Stomach smooth muscle (tissue), 2 donors: ENCODE data around the gene TIMP2.
"Not testable (repeated sequence)": the region's sequence is repeated elsewhere in the genome, so short reads cannot be mapped to it uniquely, and the experiment has no call there.

ENCODE experiments used
- H3K27ac ChIP-seq: one replicate; pipeline ENCODE4 v1.7.0; 2013; ENCODE audit warnings: mild to moderate bottlenecking, low read length, inconsistent platforms
- H3K27me3 ChIP-seq, 2 donors: one replicate each; pipeline ENCODE4 v1.7.0; 2013; ENCODE audit warnings: low read length in 2 of 2; ENCODE audit not compliant: insufficient read depth in 2 of 2, control insufficient read depth in 1 of 2
- H3K36me3 ChIP-seq, 2 donors: one replicate each; pipeline ENCODE4 v1.7.0; 2013; ENCODE audit warnings: low read length in 2 of 2; ENCODE audit not compliant: control insufficient read depth in 2 of 2, insufficient read depth in 2 of 2
- H3K4me1 ChIP-seq: one replicate; pipeline ENCODE4 v1.7.0; 2013; ENCODE audit warnings: low read length; ENCODE audit not compliant: control insufficient read depth, insufficient read depth
- H3K4me3 ChIP-seq, 2 donors: one replicate each; pipeline ENCODE4 v1.7.0; 2013; ENCODE audit warnings: low read length in 2 of 2
- H3K9ac ChIP-seq, 2 donors: one replicate each; pipeline ENCODE4 v1.7.0; 2013; ENCODE audit warnings: low read length in 2 of 2, mild to moderate bottlenecking in 1 of 2
- H3K9me3 ChIP-seq, 2 donors: one replicate each; pipeline ENCODE4 v1.7.0; 2013; ENCODE audit warnings: low read length in 2 of 2; ENCODE audit not compliant: control insufficient read depth in 2 of 2
- donor health status: healthy.
- donor health status: Pancreatic carcinoma.

TIMP2 gene

DNA sequence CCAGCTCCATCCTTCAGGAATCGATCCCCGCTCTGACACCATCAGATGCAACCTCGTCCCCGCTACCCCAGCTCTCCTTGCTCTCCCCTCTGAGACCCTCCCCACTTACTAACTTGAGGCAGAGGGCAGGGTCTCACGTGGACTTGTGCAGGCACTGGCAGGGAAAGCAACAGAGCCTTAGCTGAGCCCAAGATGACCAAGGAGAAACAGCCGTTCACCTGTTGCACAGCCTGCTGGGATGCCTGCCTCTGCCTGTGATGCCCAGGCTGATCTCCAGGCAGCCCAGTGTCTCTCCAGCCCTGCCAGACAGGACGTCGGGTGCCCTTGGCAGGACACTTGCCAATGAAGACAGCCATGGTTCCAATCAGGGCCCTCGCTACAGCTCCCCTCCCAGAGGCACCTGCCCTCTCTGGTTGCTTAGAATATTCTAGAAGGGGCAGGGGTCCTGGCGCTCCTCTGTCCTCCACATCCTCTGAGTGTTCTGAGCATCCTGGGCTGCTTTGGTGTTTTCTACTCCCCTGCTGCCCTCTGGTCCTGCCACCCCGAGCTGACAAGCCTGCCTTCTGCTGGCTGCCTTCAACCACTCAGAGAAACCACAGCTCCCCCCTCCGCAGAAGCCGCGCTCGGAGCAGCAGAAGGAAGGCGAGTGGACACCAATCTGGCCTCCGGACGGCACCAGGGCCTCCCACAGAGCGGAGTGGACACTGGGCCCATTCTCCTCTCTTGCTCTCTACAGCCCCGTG, 28.9 kb downstream of the TIMP2 start:
- Histone ChIP-seq H3K9ac (peak overlapping the region; percentile 5 to 26), H3K4me3 (peak overlapping the region in 1 of 2 donors; percentile 47), H3K9me3 (no peaks in the 10 kb centered on the region), H3K27me3 (no peaks in the 10 kb centered on the region), H3K36me3 (peaks cover 14% of the 10 kb centered on the region in 2 donors), H3K27ac (no peak overlapping the region), H3K4me1 (peaks cover 81% of the 10 kb centered on the region)

DNA sequence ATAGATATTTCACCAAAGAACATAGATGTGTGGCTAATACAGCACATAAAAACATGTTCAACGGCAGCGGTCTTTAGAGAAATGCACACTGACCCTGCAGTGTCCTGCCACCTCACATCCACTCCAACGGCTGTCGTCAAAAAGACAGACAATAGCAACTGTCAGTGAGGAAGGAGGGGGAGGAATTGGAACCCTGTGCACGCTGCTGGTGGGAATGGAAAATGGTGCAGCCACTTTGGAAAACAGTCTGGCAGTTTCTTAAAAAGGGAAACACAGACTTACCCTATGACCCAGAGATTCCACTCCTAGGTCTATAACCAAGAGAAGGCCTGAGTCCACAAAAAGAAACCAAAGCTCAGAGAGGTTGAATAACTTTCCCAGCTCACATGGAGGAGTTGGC, 29.9 kb downstream of the TIMP2 start:
- Histone ChIP-seq H3K9me3 (no peaks in the 10 kb centered on the region), H3K4me1 (peaks cover 82% of the 10 kb centered on the region), H3K9ac (peak overlapping the region in 1 of 2 donors; percentile 26), H3K4me3 (peak overlapping the region in 1 of 2 donors; percentile 47), H3K27me3 (no peaks in the 10 kb centered on the region), H3K27ac (no peak overlapping the region), H3K36me3 (peaks cover 5 to 7% of the 10 kb centered on the region in 2 donors)

DNA sequence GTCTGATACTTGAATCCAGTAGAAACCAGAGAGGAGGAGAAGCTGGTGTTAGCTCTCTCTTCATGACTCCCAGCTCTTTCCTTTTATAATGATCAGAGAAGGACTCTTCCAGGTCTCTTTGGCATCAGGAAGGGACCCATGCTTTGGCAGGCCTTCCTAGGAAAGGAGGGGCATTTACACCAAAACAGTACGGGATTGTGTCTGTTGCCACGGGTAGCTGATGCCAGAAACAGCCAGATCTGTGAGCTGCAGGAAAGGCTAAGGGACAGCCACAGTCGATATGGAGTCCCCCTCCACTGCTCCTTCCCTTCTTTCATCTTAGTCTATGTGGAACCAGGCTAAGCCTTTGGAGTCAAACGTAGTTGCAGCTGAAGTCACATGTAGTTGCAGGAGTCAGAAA, 31.5 kb downstream of the TIMP2 start:
- H3K4me1 ChIP-seq = peaks cover 81% of the 10 kb centered on the region
- H3K27ac ChIP-seq = no peak overlapping the region
- H3K27me3 ChIP-seq = no peaks in the 10 kb centered on the region
- H3K4me3 ChIP-seq = no peak overlapping the region
- H3K36me3 ChIP-seq = peaks cover 5 to 7% of the 10 kb centered on the region in 2 donors
- no peaks in the 10 kb centered on the region for H3K9me3 ChIP-seq
- H3K9ac ChIP-seq = no peak overlapping the region

DNA sequence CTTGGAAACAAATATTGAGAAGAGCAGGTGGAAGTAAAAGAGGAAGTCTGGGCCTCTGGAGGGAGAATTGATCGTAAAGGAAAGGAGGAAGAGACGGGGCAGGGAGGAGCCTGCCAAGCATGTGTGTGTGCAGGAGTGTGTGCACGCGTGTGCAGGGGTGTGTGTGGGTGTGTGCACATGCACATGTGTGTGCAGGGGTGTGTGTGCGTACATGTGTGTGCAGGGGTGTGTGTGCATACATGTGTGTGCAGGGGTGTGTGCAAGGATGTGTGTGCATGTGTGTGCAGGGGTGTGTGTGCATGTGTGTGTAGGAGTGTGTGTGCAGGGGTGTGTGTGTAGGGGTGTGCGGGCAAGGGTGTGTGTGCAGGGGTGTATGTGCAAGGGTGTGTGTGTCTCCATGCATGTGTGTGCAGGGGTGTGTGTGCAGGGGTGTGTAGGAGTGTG, 32.2 kb downstream of the TIMP2 start:
- Histone ChIP-seq H3K27me3 (no peaks in the 10 kb centered on the region), H3K9me3 (no peaks in the 10 kb centered on the region), H3K27ac (no peak overlapping the region), H3K4me3 (no peak overlapping the region), H3K9ac (no peak overlapping the region), H3K4me1 (peaks cover 75% of the 10 kb centered on the region), H3K36me3 (peaks cover 2 to 7% of the 10 kb centered on the region in 2 donors)

DNA sequence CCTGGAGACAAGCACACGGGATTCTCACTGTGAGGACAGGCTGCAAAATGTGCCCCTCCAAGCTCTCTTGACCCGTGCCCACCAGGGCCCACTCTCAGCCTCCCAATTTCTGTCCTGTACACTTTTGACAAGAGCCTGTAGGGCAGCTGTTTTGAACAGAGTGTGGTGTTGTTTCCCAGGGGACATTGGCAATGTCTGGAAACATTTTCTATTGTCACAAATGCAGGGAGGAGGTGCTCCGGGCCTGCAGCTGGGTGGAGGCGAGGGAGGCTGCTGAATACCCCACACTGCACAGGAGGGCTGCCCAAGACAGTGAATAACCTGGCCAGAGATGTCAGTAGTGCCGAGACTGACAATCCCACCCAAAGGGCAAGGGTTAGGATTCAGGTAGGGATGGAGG, 32.7 kb downstream of the TIMP2 start:
- Histone ChIP-seq H3K9me3 (no peaks in the 10 kb centered on the region), H3K27me3 (no peaks in the 10 kb centered on the region), H3K36me3 (peaks cover 2 to 7% of the 10 kb centered on the region in 2 donors), H3K27ac (no peak overlapping the region), H3K4me1 (peaks cover 71% of the 10 kb centered on the region), H3K4me3 (no peak overlapping the region), H3K9ac (no peak overlapping the region)

DNA sequence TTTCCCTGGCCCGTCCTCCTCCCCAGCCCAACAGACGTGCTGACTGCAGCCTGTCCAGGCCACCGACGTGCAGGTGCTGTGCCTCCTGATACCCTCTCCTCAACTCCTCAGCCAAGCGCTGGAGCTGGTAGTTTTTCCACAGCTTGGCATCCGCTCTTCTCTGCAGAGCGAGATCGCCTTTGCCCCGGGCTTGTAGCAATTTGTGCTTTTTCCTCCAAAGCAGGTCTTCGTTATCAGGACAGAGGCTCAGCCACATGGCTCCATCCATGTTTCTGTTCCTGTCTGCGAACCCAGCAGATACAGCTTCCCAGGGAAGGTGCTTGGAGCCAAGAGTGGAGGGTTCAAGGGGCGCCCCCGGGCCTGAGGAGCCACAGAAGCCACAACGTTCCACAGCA, 33.1 kb downstream of the TIMP2 start:
- H3K4me3 ChIP-seq = no peak overlapping the region
- no peaks in the 10 kb centered on the region for H3K27me3 ChIP-seq
- no peaks in the 10 kb centered on the region for H3K9me3 ChIP-seq
- H3K4me1 ChIP-seq = peaks cover 66% of the 10 kb centered on the region
- no peak overlapping the region for H3K9ac ChIP-seq
- H3K36me3 ChIP-seq = peaks cover 0 to 7% of the 10 kb centered on the region in 2 donors
- no peak overlapping the region for H3K27ac ChIP-seq

DNA sequence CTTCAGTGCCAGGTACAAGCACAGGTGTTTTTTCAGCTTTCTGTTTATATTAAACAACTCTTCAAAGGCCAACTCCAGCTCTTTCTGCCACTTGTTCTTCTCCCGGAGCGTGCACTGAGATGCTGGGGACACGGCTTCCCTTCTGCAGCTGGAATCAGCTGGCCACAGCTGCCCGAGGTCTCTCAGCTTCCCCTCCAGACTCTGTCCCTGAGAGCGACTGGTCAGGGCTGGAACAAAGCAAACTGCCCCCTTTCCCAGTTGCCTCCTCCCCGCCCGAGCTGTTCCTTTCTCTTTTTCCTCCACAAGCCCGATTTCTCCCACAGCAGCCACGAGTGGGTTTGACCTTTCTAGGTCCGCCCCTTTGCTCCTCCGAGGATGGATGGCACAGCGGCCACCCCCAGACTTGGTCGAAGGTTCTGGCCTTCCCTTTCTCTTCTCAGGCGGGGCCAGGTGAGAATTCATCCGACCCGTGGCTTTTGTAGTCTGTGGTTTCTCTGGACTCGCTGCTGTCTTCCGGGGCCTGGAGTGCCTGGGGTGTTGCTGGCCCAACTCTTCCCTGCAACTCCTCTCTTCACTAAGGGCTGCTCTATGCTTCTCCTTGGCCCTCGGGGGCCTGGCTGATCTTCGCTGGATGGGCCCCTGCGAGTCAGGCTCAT, 33.7 kb downstream of the TIMP2 start:
- H3K27me3 ChIP-seq = no peaks in the 10 kb centered on the region
- H3K9me3 ChIP-seq = no peaks in the 10 kb centered on the region
- H3K36me3 ChIP-seq = peaks cover 0 to 7% of the 10 kb centered on the region in 2 donors
- H3K4me1 ChIP-seq = peaks cover 61% of the 10 kb centered on the region
- no peak overlapping the region for H3K27ac ChIP-seq
- H3K9ac ChIP-seq = no peak overlapping the region
- H3K4me3 ChIP-seq = no peak overlapping the region

DNA sequence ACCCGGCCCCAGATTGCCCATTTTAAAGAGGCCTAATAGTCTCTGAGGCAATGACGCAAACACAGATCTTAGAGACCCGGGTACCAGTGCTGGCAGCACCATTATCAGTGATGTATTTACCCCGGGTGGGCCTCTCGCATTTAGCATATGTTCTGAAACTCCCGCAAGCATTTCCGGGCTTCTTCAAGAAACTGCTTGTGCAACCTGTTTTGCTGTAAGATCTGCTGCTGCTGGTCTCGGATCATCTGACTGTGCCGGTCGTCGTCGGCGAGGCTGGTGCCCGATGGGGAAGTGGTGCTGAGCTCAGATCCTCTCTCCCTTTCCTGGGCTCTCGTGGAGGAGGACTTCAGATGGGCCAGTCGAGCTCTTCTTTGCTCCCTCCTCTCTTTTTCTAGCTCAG, 34.7 kb downstream of the TIMP2 start:
- H3K36me3 ChIP-seq = peaks cover 0 to 7% of the 10 kb centered on the region in 2 donors
- no peaks in the 10 kb centered on the region for H3K9me3 ChIP-seq
- H3K4me3 ChIP-seq = no peak overlapping the region
- no peak overlapping the region for H3K9ac ChIP-seq
- no peaks in the 10 kb centered on the region for H3K27me3 ChIP-seq
- H3K27ac ChIP-seq = no peak overlapping the region
- peaks cover 60% of the 10 kb centered on the region for H3K4me1 ChIP-seq

DNA sequence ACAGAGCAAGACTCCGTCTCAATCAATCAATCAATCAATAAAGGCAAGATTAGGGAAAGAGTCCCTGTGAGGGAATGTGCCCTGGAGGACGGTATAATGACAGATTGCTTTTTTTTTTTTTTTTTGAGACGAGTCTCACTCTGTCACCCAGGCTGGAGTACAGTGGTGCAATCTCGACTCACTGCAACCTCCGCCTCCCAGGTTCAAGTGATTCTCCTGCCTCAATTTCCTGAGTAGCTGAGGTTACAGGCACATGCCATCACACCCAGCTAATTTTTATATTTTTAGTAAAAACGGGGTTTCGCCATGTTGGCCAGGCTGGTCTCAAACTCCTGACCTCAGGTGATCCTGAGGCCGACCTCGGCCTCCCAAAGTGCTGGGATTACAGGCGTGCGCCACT, 35.1 kb downstream of the TIMP2 start:
- H3K9ac ChIP-seq, H3K9me3 ChIP-seq, H3K27ac ChIP-seq, H3K27me3 ChIP-seq, H3K4me3 ChIP-seq, H3K36me3 ChIP-seq: not testable (repeated sequence)
- H3K4me1 ChIP-seq = peaks cover 60% of the 10 kb centered on the region

DNA sequence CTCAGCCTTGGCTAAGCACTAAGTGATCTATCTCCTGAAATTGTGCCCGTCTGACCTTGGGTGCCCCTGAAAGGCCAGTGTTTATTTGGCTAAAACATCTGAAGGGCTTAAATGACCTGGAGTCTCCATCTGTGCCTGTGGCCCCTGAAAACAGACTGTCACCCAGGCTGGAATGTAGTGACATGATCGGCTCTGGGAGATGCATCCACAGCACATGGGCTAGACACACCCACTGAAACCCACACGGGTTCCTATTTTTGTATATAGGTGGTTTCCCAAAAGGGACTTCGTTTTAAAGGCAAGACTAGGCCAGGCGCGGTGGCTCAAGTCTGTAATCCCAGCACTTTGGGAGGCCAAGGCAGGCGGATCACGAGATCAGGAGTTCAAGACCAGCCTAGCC, 35.7 kb downstream of the TIMP2 start:
- Histone ChIP-seq H3K9me3 (no peaks in the 10 kb centered on the region), H3K4me3 (no peak overlapping the region), H3K27ac (no peak overlapping the region), H3K27me3 (no peaks in the 10 kb centered on the region), H3K4me1 (peaks cover 60% of the 10 kb centered on the region), H3K36me3 (peaks cover 0 to 7% of the 10 kb centered on the region in 2 donors), H3K9ac (no peak overlapping the region)

DNA sequence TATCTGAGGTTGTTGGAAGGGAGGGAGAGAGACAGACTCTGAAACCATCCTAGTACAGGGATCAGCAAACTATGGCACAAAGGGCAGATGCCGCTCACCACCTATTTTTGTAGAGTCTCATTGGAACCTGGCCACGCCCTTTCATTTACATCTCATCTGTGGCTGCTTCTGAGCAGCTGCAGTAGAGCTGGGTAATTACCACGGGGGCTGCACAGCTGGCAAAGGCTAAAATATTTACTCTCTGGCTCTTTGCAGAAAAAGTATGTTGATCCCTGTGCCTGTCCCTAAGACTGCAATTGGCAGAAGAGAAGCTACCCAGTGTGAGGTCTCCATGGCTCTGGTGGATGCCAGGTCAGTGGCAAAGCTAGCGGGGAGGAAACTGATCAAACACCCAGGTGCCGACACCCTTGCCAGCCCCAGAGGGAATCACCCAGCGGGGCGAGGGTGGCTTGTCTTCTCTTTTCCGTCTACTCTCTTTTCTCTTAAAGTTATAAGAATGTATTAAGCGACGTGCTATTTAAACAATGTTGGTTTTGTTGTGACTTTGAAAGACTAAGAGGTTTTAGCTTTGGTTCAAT, 36.2 kb downstream of the TIMP2 start:
- Histone ChIP-seq H3K4me1 (peaks cover 60% of the 10 kb centered on the region), H3K9me3 (no peaks in the 10 kb centered on the region), H3K9ac (no peak overlapping the region), H3K36me3 (peaks cover 0 to 7% of the 10 kb centered on the region in 2 donors), H3K27ac (no peak overlapping the region), H3K4me3 (no peak overlapping the region), H3K27me3 (no peaks in the 10 kb centered on the region)
